HG02981 (cell line): ENCODE measurements around the gene GGNBP2.
A peak's percentile ranks its signal among the peaks of the same experiment; 100 is the strongest.

Experiments
- ATAC-seq: cut with Tn5 transposase; IDR thresholded peaks from one replicate; pipeline ENCODE4 v1.9.1; 2021; ENCODE audit warnings: mild to moderate bottlenecking, moderate library complexity; ENCODE audit not compliant: unreplicated experiment

Gene GGNBP2

GRCh38 chr17:36550491-36551417 is 6.0 kb downstream of the GGNBP2 start:
- no peak for ATAC-seq

GRCh38 chr17:36553459-36553858 is 8.7 kb downstream of the GGNBP2 start:
- ATAC-seq, result no peak

- ATAC-seq, result no peak
These were observed 21.4 kb downstream of the GGNBP2 start for GRCh38 chr17:36566081-36566480.

GRCh38 chr17:36575028-36575427 is 30.3 kb downstream of the GGNBP2 start:
- no peak for ATAC-seq

- no peak for ATAC-seq
These were observed 32.1 kb downstream of the GGNBP2 start for GRCh38 chr17:36576793-36577192.

GRCh38 chr17:36578671-36579070 is 34.0 kb downstream of the GGNBP2 start:
- no peak for ATAC-seq

- no peak for ATAC-seq
These were observed 39.1 kb downstream of the GGNBP2 start for GRCh38 chr17:36583787-36584186.

- no peak for ATAC-seq
These were observed 41.4 kb downstream of the GGNBP2 start for GRCh38 chr17:36586138-36586537.

GRCh38 chr17:36590082-36590481 is 45.4 kb downstream of the GGNBP2 start:
- no peak for ATAC-seq

GRCh38 chr17:36591434-36592315 is 47.0 kb downstream of the GGNBP2 start, which contains the start of gene DHRS11:
TSS of gene DHRS11 (plus strand) at chr17:36591879. CDS start at chr17:36592010, 131 bp downstream.
- ATAC-seq, result peak; percentile 74

- ATAC-seq, result no peak
These were observed 47.6 kb downstream of the GGNBP2 start for GRCh38 chr17:36592316-36592715.

GRCh38 chr17:36592716-36593321 is 48.1 kb downstream of the GGNBP2 start:
- ATAC-seq, result no peak

GRCh38 chr17:36593656-36594316 is 49.1 kb downstream of the GGNBP2 start:
- no peak for ATAC-seq

GRCh38 chr17:36594626-36595401 is 50.1 kb downstream of the GGNBP2 start:
- no peak for ATAC-seq

- no peak for ATAC-seq
These were observed 52.5 kb downstream of the GGNBP2 start for GRCh38 chr17:36597226-36597625.

GRCh38 chr17:36597866-36598777 is 53.4 kb downstream of the GGNBP2 start:
- no peak for ATAC-seq

GRCh38 chr17:36598951-36599401 is 54.3 kb downstream of the GGNBP2 start:
- ATAC-seq, result no peak

GRCh38 chr17:36599546-36600250 is 55.0 kb downstream of the GGNBP2 start:
- ATAC-seq, result no peak
